Activated gamma-delta T cell treated with anti-CD3 and anti-CD28 coated beads, Interleukin-2, amount 50 U/mL, for 16 hours (primary cell): Measurements from ENCODE around the gene PLA2G4E.

Experiments
- DNase-seq: peaks from one replicate; pipeline ENCODE4 v3.0.0-alpha.2; 2020; ENCODE audit warnings: low read depth

Gene PLA2G4E

DNA sequence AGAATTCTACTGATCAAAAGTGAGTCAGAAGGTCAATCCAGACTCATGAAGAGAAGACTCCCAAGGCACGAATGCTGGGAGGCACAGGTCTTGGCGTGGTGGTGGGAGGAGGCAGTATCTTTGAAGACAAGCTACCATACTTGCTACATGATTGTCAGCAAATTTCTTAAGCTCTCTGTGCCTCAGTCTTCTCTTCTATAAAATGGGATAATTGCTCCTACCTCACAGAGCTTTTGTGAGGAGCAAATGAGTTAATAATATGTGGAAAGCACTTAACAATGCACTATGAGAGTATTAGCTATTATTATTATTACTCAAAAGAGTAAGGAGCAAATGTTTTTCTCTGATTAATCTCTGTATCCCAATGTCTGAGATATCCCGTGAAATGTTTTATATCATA lies 84.7 kb downstream of the PLA2G4E start:
- DNase-seq, result no peak

DNA sequence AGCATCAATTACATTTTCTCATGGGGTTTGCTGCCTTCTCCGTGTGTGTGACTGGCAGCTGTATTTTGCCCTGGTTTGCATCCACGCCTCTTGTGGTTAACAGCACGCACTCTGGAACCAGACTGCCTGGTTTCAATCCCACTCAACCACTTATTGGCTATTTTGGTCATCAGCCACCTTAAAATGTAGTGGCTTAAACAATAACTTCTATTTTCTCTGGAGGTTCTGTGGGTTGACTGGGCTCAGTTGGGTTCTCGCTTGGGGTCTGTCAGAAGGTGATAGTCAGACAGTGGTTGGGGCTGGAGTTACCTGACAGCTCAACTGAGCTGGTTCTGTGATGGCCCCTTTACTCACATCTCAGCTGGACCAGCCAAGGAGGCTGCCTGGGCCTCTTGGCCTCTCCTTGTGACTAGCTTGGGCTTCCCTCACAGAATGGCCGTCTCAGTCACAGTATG lies 85.2 kb downstream of the PLA2G4E start:
- no peak for DNase-seq

DNA sequence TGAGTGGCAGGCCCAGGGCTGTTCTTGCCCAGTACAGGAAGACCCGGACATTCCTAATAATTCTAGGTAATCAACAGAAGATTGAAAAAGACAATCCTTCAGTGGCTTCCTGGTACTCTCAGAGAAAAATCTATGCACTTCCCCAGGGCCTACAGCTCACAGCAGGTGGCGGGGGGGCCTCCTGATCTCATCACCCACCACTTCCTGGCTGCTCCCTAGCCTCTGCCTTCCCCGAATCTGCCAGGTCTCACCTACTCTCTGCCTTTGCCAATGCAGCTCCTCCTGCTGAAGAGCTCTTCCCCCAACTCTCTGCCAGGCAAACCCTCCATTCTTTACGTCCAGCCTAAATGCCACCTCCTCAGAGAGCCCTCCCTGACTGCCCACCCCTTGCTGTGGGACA lies 86.0 kb downstream of the PLA2G4E start:
- DNase-seq, result peak; percentile 54

- DNase-seq, result no peak
Measured at GRCh38 chr15:41933771-41934170, 87.1 kb downstream of the PLA2G4E start.

DNA sequence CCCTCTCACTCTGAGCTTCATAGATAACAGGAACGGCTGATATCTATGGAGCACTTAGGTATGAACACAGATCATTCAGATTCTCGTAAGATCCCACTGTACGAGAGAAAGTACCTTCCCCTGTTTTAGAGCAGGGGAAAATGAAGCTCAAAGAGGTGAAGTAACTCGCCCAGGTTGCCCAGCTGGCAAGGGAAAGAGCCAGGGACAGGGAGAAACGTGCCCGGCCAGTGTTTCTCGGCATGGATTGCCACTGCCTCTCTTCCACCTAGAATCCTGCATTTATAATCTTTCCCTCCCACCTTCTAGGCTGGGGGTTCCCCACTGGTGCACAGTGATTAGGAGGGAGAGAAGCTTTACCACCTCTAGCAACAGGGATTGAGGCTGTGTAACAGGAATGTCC lies 87.5 kb downstream of the PLA2G4E start:
- DNase-seq, result no peak

DNA sequence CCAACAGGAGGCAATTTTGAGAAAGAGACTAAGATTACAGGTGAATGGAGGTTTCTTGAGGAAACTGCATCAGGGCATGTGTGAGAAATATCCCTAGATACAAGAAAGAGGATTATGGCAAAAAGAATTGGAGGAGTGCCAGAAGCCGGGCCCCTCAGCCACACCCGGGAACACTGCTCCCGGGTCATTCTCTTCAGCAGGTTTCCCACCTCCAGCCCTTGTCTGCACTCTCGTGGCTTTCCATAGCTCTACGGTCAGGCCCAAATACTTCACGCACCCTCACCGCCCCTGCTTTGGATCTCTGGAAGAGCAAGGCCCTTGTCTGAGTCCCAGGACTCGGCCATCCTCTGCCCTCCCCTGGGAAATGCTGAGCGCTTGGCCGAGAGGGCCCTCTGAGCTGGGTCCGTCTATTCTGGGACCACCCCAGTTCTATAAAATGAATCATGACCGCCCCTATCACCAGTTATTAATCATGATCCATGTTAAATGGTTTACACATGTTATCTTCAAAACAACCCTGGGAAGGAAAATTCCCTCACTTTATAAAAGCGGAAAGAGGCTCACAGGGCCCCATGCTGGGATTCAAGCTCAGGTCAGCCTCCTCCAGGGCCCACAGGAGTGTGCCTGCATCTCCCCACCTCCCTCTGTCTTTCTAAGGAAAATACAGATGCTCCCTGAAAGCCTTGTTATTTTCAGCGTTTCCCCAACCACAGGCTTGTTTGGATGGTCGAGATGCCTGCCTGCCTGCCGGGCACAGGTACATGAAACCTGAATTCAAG lies 88.1 kb downstream of the PLA2G4E start:
- DNase-seq, result no peak

- no peak for DNase-seq
Measured at GRCh38 chr15:41932101-41932500, 88.7 kb downstream of the PLA2G4E start.
